ENCODE data around the gene CCDC136.

CCDC136 gene

DNA sequence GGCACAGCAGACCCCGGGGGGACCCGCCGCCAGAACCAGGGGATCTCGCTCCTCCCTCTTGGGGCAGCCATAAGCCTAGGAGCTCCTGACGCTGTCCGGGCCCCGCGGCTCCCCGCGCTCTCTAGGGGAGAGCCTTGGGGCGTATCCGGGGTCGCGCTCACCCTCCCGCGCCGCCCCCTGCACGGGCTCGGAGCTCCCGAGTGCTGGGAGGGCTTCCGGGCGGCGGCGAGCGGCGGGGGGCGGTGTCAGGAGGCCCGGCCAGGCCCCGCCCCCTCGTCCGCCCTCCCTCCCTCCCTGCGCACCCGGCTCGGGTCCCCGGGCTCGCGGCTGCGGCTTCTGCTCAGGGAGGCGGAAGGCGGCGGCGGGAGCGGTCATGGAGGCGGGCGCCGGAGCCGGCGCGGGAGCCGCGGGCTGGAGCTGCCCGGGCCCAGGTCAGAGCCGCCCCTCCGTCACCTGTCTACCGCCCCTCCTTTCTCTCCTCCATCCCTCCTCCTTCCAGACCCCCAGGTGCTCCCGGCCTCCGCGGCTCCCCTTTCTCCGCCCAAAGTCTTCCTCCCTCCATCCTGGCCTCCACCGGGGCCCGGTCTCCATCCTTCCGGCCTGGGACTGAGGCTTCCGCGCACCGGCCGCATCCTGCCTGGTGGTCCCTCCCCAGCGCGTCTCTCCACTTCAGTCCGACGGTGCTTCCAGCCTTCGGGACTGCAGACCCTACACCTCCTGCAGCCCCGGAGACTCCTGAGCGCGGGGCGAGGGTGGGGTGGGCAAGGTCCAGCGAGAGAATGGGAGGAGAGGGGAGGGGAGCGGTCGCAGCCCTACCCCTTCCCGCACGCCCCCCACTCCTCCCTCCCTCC, at the start of gene CCDC136:
Gene CCDC136, plus strand, starts transcription at position 848 of the 851 bp plus-strand sequence. CDS start 444 bp downstream, outside the sequence.
- DNase-seq, result no peak

DNA sequence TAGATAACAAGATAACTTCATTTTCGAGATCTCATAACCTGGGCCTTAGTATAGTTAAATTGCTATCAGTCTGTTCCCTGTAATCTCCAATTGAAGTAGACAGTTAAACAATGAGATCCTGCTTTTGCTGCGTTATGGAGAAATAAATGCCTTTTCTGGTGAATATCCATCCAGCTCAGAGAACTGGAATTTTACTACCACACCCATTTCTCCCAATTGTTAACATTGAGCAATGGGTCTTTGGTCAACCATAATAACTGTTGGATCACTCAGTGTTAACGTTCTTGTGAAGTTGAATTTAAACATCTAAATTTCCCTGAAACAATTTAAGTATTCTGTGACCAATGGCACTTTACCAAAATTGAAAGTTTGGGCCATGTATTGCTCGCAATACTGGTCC, 49.6 kb upstream of the CCDC136 start:
- no peak for DNase-seq

DNA sequence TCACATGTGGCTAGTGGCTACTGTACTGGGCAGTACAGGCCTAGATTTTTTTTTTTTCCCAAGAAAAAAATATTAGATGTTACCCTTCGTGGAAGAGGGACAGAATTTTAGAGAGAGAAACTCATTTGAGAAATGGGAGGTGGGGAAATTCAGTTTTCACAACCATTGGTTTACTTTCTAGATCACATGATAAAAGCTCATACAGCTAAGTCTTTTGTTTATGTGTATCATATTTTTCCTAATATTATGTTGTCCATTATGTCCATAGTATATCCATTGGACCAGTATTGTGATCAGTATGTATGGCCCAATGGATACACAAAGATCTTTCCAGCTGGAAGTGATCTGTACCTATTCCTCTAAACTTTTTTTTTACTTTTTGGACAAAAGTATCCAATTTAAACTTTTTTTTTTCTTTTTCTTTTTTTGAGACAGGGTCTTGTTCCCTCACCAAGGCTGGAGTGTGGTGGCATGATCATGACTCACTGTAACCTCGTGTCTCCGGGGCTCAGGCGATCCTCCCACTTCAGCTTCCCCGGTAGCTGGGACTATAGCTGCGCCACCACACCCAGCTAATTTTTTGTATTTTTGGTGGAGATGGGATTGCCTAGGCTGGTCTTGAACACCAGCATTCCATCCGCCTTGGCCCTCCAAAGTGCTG, 48.5 kb upstream of the CCDC136 start:
- DNase-seq, result no peak

DNA sequence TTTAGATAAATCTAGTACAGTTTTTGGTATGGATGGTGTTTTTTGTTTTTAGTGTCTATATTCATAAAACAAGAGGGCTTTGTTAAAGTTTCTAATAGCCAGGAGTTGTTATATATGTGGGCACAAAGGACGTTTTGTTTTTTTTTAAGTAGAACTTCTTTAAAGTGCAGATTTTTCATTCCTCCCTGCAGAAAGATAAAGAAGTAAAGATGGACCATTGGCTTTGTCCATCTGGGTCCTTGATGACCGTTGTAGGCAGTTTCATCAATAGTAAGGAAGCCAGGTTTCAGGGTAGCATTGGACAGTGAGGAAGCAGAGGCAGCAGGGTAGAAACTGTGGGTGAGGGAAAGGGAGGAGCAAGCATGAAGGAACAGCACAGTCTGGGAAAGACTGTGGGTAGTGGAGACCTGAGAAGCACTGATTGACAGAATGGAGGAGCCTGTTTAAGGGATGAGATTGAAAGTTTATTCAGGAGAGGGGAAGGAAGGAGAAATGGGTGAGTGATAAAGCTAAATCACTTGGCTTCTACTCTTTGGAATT, 47.3 kb upstream of the CCDC136 start:
- no peak for DNase-seq

DNA sequence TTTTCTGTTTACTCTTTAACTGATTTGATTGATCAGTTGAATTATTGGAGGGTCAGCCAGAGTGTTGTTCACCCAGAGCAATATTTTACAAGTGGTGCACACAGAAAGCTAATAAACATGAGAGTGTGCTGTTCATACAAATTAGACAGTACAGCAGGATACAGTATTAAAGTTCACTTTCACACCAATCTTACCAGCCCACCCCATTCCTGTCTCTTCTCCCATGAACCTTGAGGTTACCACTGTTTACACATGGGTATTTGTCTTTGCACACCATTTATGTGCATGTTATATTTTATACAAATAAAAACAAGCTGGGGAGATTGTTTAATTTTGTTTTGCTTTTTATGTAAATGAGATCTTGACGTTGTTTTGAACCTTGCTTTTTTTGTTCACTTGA, 46.1 kb upstream of the CCDC136 start:
- DNase-seq, result no peak

DNA sequence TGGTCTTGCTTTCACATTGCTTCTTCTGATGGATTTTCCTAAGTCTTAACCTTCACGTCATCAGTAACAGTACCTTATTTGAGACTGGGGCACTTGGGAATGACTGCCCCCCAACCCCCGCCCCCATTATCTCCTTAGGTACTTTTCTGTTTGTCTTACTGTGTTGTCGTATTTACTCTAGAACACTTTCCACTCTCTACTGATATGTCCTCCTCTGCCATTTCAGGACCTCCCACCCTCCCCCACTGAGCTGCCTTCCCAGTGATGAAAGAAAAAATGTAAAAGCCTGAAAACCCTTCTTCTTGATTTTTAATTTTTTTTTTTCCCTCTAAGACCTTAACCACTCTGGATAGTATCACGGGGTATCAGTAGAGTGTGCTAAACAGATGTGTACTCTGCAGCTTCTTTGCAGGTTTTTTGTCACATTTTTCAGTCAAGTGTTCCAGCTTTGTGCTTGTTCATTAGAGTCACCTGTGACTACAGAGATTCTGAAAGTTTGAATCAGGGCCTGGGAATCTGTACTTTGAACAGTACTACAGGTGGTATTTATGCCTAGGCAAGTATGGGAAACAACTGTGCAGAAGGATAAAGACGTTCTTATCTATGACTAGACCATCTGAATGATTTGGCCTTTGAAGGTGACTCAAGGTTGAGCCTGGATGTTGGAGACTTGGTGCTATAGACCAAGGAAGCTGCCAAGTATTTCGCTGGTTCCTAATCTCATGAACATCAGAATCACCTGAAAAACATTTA, 44.3 kb upstream of the CCDC136 start:
- no peak for DNase-seq

DNA sequence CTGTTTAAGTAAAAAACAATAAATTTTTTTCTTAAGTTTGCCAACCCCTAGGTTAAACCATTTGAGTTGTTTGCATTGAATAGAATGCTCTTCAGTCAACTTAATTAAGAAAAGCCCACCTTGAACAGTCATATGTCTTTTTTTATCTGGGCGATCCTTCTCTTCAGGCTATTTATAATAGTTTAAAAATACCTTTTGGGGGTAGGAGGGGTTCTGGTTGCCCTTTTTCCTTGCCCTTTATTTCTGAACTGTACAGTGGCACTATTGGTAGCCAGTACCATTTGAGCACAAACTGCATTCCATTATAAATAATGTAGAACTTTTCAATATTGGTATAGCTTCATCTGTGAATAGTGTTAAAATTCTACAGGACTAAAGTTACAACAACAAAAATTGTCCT, 39.5 kb upstream of the CCDC136 start:
- DNase-seq, result no peak

DNA sequence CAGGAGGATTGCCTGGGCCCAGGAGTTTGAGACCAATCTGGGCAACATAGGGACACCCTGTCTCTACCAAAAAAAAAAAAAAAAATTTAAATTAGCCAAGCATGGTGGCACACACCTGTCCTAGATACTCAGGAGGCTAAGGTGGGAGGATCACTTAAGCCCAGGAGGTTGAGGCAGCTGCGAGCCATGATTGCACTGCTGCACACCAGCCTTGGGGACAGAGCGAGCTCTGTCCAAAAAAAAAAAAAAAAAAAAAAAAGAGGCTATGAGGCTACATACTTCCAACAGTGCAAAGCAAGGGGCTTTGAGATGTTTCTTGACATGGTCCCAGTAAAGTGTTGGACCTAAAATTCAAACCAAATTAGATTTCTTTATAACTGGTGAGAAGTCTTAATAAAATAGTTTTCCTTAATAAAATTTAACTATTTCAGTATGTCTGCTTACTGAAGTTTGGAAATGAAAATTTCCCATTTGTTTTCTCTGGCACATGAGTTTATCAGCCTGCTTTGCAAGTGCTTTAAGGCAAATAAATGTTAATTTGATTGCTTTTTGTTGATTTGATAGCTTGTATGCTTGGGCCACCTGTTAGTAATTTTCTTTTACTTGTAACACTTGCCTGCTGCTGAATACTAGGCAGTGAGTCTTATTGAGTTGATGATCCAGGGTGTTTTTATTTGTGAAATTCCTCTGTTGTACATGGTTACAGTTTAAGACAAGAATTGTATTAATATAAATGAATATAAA, 36.5 kb upstream of the CCDC136 start:
- no peak for DNase-seq

DNA sequence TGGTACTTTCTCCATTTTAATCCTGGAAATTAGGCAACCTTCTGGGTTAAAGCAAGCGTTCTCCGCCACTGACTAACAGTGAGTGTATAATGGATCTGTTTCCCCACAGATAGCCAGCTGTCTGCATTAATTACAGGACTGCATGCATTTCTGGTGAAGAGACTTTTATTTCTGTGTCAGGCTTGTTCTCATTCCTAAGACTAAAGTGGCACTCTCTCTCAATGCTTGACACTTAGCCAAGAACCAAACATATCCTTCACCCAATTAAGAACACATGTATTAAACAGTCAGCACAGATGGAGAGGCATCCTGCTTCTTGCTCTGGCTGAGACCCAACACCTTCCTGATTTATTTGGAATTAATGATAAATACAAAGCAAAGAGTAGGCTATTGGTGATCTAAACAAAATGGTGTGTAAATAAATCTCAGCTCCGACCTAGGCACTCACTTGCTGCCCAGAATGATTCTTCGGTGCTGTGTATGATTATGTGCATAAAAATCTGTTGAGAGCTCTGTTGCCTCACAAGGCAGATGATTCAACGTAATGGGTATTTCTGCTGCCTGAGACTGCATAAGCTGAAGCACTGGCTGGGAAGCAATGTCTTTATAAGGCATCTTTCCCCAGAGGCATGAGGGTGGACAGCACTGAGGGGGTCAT, 35.8 kb upstream of the CCDC136 start:
- DNase-seq, result peak; percentile 19

DNA sequence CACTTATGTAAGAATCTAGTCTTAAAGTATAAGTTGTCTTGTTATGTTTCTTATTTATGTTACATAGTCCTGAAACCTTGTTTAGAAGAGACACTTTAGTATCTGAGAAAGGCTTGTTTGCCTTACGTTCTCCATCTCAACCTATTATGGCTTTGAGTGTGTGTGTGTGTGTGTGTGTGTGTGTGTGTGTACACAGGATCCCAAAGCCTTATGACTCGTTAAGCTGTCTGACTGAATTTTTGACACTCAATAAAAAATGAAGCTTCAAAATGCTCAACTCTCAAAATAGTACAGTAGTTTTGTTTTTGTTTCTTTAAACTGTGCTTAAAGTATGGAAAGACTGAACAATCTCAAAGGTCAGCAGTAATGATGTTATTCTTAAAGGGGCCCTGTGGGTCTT, 34.6 kb upstream of the CCDC136 start:
- no peak for DNase-seq

DNA sequence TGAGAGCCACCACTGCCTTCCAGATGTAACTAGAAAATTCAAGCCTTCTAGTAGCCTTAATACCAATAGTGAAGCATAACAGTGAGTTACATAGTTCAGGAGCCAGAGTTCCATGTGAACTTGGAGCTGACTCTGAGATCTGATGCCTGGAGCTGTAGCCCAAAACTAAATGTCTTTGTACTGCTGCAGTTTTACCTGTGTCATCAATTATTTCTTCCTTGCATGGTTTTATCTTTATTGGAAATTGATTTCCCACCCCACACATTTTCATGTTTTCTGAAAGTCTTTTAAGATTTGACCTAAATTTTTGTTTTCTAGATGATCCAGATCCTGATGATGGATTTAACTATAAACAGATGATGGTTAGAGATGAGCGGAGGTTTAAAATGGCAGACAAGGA, 33.2 kb upstream of the CCDC136 start:
- DNase-seq, result no peak

DNA sequence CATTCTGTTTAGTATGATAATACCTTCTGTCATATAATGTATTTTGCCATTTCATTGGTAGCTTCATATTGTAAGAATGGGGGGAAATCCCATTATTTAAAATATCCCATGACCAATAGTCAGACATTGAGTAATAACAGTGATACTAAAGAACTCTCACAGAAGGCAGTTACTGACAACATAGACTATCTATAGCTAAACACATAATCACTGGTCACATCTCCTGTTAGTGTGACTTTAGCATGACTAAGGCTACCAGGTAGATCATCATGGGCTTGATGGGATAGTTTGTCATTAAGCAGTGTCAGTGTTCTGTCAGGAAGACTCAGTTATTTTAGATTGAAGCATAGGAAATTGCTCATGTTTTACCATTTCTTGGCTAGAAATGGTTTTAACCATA, 32.5 kb upstream of the CCDC136 start:
- no peak for DNase-seq

DNA sequence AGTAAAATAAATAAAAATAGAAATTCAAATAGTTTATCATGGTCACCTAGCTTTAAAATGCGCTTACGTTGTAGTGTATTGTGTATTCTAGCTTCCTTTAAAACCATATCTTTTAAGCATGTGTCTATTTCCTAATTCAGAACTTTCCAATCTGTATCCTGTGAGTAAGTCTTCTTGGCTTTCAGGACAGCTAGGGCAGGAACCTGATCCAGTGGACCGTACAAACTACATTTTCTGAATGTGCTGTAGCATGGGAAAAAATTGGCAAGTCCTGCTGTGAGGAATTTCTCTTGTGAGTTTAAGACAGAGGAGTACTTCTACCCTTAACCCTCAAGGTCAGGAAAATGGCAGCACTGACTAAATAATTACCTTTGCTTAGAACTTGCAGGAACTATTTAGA, 28.2 kb upstream of the CCDC136 start:
- DNase-seq, result peak; percentile 85

DNA sequence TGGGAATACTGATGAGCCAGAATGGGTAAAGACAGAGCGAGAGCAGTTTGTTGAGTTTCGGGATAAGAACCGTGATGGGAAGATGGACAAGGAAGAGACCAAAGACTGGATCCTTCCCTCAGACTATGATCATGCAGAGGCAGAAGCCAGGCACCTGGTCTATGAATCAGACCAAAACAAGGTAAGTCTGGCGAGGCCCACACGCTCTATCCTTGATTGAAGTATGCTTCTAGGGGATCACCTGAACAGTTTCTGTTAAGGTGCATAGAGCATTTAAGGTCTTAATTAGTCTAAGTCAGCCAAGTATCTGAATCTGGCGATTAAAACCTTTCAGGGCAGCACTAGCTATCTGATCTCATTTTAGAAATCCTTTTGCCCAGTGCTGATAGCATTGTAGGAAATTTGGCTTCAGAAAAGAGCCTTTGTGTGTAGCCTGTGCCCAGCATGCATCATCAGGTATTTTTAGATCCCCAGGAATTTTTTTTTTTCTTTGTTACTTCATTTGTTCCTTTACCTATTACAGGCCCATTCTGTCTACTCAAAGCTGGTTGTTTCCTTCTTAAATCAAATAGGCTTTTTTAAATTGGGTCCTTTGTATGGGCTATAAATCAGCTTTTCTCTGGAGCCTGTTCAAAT, 24.2 kb upstream of the CCDC136 start:
- no peak for DNase-seq

DNA sequence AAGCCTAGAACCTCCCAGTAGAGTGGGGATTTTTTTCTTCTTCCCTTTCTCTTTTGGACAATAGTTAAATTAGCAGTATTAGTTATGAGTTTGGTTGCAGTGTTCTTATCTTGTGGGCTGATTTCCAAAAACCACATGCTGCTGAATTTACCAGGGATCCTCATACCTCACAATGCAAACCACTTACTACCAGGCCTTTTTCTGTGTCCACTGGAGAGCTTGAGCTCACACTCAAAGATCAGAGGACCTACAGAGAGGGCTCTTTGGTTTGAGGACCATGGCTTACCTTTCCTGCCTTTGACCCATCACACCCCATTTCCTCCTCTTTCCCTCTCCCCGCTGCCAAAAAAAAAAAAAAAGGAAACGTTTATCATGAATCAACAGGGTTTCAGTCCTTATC, 21.5 kb upstream of the CCDC136 start:
- DNase-seq, result no peak

DNA sequence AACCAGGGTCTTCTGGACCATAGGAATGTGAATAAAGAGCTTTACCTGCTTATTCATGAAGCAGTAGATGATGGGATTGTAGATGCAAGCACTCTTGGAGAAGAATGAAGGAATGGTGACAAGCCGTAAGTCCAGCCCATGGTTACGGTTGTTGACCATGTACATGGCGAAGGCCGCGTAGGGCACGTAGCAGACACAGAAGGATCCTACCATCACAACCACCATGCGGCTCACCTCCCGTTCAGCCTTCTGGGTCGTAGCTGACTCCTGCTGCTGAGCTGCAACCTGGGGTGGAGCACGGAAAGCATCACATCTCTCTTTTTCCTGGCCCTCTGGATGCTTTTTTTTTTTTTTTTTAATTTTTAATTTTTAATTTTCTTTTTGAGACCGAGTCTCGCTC, 18.2 kb upstream of the CCDC136 start:
- no peak for DNase-seq

DNA sequence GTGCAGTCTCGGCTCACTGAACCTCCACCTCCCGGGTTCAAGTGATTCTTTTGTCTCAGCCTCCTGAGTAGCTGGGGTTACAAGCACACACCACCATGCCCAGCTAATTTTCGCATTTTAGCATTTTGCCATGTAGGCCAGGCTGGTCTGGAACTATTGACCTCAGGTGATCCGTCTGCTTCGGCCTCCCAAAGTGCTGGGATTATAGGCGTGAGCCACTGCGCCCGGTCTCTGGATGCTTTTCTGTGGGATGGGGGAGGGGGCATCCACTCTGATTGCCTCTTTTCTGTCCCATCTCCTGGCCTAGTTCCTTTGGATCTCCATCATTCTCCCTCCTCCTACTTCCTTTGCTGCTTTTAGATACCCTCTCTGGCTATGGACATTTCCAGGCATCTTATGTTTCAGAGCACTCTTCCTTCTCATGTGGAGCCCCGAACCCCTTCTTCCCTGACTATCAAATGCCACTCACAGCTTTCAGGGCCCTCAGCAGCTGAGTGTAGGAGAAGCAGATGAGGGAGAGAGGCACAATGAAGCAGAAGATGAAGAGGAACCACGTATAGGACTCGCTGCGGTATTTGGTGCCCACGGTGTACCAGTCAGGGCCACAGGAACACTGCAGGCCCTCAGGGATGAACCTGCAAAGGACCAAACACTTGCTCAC, 17.6 kb upstream of the CCDC136 start:
- no peak for DNase-seq

DNA sequence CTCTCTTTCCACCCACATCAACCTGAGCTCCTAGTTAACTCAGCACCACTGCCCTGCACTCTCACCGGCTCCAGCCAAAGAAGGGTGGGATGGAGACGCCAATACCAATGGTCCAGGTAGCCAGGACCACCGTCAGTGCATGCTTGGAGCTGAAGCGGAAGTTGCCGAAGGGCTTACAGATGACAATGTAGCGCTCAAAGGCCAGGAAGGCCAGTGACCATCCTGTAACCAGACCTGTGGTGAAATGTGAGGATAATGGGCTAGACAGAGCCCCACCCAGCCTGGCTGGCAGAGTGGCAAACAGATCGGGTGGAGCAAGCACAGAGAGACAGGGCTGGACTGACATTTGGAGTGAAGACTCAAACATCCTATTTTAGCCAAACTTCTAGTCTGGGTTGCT, 16.8 kb upstream of the CCDC136 start:
- DNase-seq, result no peak

DNA sequence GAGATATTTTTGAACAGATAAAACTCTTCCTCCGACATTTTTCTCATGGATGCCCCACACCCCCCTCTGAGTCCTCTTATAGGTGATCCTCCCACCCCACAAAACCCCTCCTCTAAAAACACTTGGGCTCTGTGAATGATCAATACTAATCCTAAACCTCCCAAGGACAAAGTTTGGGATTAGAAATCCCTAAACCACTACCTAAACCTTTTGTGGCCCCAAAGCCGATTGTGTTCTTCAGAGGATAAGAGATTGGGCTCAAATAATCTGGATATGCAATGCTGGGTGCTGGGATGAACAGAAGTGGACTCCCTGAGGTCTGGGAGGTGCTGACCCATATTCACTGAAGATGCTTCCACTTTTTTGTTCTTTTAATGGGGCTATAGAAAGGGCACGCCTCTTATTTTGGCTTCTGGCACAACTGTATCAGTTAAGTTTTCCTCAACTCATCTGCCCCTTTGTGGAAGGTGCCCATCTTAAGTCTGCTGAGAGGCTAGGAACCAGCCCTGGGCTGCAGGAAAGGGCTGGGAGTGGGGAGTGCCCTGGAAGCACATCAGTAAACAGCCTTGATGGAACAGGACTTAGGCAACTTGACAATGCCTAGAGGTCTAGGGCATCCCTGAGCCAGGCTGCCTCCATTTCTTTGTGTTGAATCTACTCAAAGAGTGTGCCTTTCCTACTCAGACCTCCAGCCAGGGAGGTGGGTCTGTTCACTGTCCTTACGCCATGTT, 15.9 kb upstream of the CCDC136 start, which contains the start of gene OPN1SW:
Gene OPN1SW, minus strand, starts transcription at position 51 of the 731 bp plus-strand sequence. Its CDS starts 13 bp downstream, at position 38.
- DNase-seq, result no peak
